Effector CD8-positive, alpha-beta T cell (primary cell): ENCODE data around the gene PLCL1.

Experiments
- DNase-seq: peaks from one replicate; lab custom pipeline; 2025; lab: John Stamatoyannopoulos, UW

Gene PLCL1

DNA sequence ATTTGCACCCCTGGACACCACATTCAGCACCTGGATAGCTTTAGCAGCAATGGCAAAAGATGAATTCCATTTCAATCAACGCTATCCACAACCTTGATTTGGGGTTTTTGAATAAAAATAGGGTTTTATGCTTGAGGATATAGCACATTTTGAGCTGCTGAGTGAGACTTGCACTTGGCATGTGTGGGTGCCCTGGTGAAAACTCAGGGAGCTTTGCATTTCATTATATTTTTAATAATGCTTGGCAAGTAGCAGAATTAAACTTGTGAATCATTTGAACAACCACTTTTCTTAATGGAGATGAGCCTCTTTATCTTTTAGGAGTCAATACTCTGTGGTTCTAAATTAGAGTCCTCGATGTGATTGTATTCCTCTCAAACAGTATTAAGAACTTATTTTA lies 252.4 kb downstream of the PLCL1 start:
- DNase-seq = no peak

DNA sequence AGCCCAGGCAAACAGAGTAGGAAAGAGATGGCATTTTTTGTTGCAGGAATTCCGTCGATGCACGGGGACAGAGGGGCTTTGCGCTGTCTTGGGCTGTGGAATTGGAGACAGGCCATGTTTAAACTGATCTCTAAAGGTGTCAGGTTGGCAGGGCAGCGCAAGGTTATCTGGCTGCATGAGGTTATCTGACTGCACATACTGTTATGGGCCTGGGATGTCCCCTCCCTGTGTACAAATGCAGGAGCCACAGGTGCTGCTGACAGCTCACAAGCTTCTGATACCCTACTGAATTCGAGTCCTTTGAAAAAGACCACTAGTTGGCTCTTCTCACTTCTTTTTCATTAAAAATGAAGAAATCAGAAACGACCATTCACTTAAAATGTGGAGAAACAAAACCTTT lies 255.4 kb downstream of the PLCL1 start:
- no peak for DNase-seq

DNA sequence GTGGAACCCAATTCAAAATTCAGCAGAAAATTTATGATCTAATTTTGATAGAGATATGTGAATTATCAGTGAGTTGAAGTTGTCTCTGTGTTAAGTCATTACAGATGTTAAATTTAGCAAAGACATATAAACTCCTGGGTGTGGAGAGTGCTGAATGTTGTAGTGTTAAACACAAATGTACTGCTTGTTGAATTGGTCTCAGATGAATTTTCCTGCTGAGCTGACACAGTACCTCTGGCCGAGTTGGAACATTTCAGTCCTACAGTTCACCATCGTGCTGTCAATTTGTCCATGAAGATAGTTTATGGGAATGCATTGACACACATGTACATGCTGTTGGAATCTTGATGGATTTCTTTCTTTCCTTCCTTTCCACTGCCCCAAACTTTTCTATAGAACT lies 255.9 kb downstream of the PLCL1 start:
- no peak for DNase-seq

DNA sequence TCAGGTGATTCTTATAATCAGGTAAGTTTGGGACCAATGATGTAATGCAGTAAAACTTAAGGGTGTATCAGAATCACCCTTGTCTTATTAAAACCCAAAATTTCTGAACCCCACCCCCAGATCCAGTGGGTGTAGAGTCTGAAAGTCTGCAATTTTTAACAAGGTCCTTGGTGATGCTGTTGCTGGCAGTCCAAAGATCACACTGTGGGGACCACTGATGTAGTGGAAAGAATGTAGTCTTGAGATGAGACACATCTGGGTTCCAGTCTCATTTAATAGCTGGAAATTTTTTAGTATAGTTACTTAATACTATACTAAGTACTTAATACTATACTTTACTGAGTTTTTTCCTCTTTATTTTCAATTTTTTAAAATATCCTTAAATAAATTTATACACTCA lies 258.4 kb downstream of the PLCL1 start:
- DNase-seq = no peak

DNA sequence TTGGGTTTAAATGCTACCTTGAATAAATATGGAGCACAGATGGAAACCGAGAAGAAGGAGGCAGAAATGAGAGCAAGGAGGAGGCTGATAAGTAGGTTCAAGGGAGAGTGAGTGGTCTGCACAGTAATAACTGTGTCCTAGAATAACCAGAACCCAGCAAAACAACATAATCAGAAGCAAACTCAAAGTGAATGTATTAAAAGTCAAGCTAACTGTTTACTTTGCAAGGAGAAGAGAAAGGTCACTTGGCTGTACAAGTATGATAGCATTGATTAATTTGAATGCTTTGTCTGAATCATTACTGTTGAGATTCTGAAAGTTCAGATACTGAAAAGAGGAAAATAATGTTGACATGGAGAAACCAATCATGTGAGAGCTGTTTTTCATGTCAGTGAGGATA lies 258.8 kb downstream of the PLCL1 start:
- DNase-seq = no peak

DNA sequence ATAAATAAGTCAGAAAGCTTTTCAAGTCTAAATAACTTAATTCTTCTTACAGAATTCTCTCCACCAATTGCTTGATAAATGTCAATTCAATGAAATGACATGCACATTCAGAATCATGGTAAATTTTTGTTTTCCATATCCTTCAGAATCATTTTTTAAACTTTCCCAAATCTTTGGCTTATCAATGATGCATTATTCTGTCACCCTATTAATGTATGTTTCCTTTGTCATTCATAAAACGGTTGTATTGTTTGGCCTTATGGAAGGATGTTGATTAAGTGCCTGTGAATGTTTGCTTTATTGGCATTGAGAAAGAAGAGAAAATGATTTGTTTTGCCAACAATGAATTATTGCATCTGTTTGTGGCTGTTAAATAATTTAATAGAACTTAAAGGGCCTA lies 260.9 kb downstream of the PLCL1 start:
- DNase-seq = no peak

DNA sequence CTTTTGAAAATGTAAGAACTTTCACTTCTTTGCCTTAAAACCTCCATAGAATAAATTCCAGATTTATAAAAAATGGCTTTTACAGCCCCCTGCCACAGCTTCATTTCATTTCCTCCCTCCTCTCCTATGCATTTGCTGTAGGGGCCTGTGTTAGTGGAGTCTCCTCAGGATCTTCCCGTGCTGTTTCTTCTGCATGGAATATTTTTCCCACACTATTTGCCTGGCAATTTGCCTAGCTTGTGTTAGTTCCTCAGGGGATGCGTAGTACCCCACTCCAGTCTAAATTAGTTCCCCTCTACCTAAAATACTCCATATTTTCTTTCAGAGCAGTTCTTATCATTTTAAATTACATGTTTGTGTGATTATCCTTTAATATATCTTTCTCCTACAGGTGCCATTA lies 262.2 kb downstream of the PLCL1 start:
- DNase-seq = no peak

DNA sequence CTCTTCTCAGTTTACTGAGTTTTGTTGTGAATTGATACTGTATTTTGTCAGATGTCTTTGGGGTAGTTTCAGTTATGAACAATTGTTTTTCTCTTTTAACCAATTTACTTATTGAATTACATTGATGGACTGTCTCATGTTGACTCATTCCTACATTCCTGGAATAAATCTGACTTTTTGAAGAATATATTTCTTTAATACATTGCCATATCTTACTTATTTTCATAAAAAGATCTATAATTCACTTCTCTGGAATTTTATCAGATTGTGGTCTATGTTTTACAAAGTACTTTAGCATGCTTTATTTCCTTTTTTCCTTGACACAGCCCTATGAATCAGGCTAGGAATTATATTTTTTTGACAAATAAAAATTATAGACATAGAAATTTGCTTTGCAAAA lies 268.3 kb downstream of the PLCL1 start:
- no peak for DNase-seq

DNA sequence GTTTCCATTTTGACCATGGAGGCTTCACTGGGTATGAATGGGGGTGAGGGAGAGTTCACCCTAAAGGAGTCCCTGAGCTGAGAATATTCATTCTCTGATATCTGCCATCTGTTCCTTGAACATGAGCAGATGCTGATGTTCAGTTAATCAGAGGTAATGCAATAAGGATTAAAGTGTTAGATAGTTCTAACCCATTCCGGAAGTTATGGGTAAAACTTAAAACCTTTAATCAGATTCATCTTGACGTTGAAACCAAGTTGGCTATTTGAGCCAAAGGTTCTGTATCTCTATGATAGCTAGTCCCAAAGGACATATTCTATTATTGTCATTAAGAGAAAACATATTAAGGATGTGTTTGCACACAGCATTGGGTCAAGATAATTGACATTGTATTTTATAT lies 268.9 kb downstream of the PLCL1 start:
- DNase-seq = no peak

DNA sequence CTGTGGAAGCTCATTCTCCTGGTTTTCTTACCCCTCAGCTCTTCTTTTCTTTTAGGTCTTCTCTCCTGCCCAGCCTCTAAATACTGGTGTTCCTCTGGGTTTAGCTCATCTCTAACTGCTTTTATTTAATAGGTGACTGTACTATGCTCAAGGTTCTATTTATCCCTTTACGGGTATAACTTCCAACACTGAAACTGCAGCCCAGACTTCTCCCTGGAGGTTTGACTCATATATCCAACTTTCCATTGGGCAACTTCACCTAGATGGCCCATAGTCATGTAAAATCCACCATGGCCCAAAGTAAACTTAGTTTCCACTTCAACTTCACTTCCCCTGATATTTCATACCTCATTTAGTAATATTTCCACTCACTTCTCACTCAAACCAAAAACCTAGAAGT lies 273.1 kb downstream of the PLCL1 start:
- no peak for DNase-seq

DNA sequence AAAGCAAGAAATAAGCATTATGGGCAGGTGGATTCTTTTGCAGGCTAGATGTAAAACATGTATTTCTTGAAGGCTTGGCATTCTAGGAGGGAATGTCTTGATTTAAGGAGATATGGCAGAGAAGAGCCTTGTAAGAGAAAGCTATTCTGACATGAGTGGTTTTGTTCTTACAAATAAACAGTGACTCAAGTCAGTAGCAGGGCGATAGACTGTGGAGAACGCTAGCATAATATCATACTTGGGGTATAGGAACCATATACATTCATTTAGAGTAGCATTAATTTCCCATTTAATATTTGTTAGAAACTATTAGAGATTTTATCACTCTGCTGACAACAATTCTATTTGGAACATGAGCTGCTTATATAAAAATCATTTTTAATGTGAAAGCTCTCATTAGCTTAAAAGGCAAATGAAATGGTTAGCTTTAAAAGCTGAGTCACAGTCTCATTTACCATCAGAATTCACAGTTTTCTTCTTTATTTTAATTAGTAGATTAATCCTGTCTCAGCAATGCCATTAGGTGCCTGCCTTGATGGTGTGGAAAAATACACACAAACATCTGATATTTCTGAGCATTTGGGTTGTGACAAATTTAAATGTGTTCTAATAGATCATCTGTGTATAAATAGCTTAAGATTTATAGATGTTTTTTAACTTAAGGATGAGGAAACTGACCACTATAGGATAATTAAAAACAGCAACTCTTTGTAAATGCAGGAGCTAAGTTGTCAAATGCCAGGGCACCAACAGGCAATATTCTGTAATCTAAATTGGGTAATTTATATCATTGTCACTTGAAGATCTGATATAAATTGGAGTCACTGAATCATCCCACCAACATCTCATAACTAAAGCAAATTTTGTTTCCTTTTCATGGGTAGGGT lies 276.7 kb downstream of the PLCL1 start:
- no peak for DNase-seq

DNA sequence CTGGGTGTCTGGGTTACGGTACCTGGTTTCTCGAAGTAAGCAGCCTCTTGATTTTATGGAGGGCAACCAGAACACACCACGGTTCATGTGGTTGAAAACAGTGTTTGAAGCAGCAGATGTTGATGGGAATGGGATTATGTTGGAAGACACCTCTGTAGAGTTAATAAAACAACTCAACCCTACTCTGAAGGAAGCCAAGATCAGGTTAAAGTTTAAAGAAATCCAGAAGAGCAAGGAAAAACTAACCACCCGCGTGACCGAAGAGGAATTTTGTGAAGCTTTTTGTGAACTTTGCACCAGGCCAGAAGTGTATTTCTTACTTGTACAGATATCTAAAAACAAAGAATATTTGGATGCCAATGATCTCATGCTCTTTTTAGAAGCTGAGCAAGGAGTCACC lies 279.8 kb downstream of the PLCL1 start:
- DNase-seq = no peak

DNA sequence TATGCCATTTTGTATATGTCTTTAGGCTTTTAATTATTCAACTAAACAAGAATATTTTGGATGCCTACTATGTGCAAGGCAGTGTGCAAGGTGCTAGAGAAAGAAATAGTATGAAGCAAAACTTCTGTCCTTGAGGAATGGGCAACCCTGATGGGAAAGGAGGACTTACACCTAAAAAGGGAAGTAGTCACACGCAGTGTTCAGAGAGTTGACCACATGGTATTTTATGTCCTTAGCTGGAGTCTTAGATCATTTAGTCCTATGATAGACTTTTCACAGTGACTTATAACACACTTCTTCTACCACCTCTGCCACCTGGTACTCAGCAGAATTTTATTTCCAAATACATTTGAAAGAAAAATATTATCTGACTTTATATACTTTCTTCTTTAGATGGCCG lies 291.6 kb downstream of the PLCL1 start:
- no peak for DNase-seq

DNA sequence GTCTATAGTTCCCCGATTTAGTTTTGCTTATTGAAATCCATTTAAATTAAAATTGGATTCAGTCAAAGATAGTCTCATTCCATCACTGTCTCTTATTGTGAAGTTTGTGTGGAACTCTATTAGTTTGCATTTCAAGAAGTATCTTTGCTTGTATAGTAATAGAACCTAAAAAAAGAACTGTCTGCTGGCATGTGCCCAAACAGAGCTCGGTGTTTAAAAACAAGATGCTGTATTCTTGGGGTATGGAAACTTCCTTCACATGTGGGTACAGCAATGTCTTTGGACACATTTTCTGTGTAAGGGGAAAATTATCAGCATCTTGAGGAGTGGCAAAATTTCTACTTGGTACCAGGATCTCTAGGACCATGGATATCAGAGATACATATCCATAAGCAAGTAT lies 292.6 kb downstream of the PLCL1 start:
- DNase-seq = no peak

DNA sequence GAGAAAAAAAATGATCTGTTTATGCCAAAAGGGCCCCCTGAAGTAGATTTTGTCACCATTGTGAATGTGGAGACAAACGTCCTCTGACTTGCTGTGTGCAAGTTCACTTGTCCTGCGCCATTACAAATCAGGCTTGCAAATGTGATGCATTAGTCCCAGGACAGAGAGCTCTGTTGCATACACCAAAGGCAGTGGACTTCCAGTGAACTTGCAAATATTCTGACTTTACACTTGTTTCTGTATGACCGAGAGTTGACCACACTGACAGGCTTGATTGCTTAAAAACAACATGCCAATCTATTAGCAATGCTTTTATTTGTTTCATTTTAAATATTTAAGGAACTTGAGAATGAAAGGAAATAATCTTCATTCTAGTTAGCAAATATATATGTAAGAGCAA lies 293.2 kb downstream of the PLCL1 start:
- DNase-seq = no peak

DNA sequence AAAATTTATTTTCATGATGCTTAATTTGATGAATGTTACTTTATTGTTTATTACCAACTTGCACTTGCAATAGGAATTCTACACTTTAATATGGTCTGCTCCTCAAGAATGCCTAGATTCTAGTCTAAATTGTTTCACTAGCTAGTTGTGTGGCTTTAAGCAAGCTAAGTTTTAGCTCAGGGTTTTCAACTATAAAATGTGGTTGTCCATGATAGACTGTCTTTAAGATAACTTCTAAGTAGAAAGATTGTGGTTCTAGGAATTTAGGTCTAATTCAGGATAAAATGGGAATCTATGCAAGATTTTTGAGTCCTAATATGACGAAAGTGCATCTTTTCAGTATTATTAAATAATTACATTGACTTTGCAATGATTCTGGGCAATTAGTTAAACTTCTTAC lies 294.0 kb downstream of the PLCL1 start:
- no peak for DNase-seq

DNA sequence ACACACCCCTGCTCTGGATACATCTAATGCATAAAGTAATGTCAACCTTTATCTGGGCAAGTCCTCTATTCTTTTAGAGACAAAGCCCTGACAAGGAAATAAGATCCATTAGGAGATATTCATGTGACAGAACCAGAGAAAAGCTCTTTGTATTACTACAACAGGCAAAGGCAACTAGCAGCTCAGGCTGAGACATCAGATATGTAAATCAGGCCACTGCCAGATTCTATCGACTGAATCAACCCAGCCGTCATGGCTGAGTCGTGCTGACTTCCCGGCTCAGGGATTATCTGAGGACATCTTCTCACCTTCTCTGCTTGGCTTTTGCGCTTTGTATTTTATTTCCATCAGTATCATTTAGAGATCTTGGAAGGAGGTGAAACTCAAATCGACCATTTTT lies 294.5 kb downstream of the PLCL1 start:
- DNase-seq = no peak

DNA sequence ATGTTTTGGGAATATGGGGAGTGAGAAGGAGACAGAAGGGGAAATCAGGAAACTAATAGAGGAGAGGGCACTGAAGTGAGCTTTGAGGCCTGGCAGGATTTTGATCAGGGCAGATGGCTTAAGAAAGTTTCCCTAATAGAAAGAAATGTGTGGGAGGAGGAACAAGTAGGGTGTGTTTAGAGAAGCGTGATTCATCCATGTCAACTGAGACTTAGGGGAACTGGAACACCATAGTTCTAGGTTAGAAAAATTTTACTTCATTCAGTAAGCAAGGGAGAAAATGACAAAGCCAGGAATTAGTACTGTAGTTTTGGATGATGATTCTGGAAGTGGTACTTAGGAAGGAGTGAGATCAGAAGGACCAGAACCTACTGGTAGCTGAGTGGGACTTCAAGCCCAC lies 296.0 kb downstream of the PLCL1 start:
- no peak for DNase-seq

DNA sequence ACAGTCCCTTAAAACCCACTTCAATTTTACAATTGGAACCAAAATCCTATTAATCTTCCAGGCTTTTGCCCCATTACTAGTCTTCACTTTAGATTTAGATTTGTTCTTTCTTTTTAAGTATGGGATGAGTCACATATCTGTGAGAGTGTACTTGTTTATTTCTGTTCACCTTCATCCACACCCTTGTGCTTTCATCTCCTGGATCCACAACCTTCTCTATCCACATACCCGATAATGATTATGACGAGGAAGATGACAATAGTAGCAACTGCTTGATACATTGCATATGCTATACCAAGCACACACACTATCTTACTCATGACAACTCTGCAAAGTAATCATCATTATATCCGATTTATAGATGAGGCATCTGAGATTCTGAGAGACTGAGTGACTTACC lies 297.3 kb downstream of the PLCL1 start:
- no peak for DNase-seq

DNA sequence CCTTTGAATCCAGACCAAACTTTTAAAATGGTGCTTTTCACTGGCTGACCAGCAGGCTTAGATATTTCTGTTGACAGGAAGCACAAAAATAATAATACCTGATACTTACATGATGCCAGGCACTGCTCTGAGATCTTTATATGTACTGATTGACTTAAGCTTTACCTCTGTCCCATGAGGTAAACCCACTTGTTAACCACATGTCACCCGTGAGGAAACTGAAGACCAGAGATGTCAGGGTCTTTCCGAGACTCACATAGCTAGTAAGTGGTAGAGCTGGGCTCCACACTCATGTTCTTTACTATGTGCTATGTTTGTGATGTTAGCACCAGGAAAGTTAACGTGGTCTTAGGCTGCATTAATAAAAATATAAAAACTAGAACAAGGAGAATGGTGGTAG lies 297.7 kb downstream of the PLCL1 start:
- DNase-seq = no peak

DNA sequence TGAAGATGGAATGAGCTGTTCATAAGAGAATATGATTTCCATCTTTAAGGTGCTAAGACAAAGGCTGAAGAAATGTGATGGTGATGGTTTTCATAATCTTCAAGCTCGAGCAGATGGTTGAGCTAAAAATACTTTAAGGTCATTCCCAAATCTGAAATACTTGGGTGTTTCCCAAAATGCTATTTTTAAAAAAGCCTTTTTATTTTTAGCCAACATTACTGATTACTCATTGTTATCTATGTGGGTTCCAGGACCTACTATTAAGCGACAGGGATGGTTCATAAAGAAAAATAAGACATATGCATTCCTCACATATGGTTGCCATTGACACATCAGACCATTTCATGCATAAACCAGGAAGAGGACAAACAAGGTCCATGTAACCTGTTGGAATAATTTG lies 298.5 kb downstream of the PLCL1 start:
- DNase-seq = no peak

DNA sequence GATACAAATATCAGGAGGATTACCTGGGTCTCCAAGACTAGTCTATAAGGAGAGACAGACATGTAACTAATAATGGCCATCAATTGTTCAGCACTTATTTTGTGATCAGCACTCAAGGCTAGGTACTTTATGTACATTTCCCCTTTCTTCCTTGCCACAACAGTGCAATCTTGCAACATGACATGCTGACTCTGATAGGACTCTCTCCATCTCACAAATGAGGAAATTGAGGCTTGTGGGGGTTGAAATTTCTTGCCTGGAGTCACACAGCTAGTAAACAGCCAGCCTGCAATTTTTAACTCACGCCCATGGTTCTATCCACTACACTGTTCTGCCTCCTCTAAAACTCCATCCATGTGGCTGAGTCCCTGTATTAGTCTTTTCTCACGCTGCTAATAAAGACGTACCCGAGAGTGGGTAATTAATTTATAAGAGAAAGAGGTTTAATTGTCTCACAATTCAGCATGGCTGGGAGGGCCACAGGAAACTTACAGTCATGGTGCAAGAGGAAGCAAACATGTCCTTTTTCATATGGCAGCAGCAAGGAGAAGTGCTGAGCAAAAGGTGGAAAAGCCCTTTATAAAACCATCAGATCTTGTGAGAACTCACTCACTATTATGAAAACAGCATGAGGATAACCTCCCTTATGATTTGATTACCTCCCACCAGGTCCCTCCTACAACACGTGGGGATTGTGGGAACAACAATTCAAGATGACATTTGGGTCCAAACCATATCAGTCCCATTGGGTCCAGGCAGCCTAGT lies 302.4 kb downstream of the PLCL1 start:
- no peak for DNase-seq

DNA sequence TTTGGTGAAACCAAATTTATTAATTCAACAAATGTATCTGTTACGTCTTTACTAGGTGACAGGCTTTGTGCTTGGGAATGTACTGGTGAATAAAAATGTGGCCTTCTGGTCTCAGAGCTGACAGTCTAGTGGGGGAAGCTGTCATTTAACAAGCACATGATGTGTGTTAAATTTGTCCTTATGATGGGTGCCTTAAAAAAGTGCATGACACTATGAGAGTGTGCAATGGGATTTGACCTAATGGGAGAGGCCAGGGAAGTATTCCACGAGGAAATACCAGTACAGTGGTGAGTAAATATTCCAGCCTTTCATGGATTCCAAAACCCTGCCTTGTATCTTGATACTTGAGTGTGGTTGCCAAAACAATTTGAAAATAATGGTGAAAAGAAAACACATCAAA lies 308.9 kb downstream of the PLCL1 start:
- no peak for DNase-seq

DNA sequence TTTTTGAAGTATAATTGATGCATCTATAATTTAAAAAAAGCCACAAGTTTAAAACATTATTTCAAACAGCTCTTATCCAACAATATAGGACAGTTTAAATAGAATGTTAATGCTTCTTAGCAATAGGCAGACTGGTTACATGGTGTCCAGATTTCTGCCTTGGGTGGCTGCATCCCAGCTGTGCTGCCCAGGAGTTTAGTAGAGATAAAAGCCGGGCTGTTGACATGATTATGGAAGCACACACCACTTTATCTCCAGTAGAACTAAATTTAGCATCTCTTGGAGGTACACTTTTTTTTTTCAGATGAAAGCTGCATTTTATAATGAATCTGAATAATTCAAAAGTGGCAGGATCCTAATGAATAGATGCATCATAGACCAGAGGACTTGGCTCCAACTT lies 309.7 kb downstream of the PLCL1 start:
- no peak for DNase-seq
